ENCODE results near the gene EVL. TPM values are rescaled to one million over a fixed set of nuclear protein-coding genes. Genes with fewer than 3 reads are reported as not detected.
"Not testable (repeated sequence)": the region's sequence is repeated elsewhere in the genome, so short reads cannot be mapped to it uniquely, and the experiment has no call there.

The EVL gene
- total RNA-seq, 2 experiments from 2014 or later: 1,124 to 1,144 TPM

- Mint-ChIP-seq H3K4me3 (peak overlapping the region; percentile 28), H3K27me3 (peaks cover 34% of the 10 kb centered on the region)
- ATAC-seq (ENCODE audit: low read depth); H3K36me3 Mint-ChIP-seq; H3K9me3 Mint-ChIP-seq; H3K4me1 Mint-ChIP-seq; H3K27ac Mint-ChIP-seq; DNase-seq: not testable (repeated sequence)
- POLR2A ChIA-PET: interaction anchor here (0.6 kb wide), 1 partner anchor 1978 kb away, joined by 3 read pairs; no protein-coding TSS in a partner anchor
These were observed 92.5 kb downstream of the EVL start for GRCh38 chr14:100157548-100158232.

GRCh38 chr14:100158566-100159093 lies 93.4 kb downstream of the EVL start:
- no peak for DNase-seq
- POLR2A ChIA-PET: interaction anchor here (0.6 kb wide), 1 partner anchor 1977 kb away, joined by 3 read pairs; no protein-coding TSS in a partner anchor
- Mint-ChIP-seq H3K9me3 (peaks cover 6% of the 10 kb centered on the region), H3K36me3 (peaks cover 4% of the 10 kb centered on the region), H3K4me1 (peaks cover 2% of the 10 kb centered on the region), H3K27ac (no peak overlapping the region), H3K4me3 (peak overlapping the region; percentile 28), H3K27me3 (peaks cover 33% of the 10 kb centered on the region)
- ATAC-seq (ENCODE audit: low read depth): no peak

GRCh38 chr14:100159094-100159864 lies 94.1 kb downstream of the EVL start, which contains the start of gene DEGS2:
Gene DEGS2, minus strand, starts transcription at chr14:100159645. Its CDS starts 58 bp downstream, at chr14:100159587.
- H3K36me3 Mint-ChIP-seq: peaks cover 4% of the 10 kb centered on the region
- peak within 1 kb of the TSS; percentile 73 for H3K4me3 Mint-ChIP-seq
- DNase-seq: peak; percentile 73
- H3K27me3 Mint-ChIP-seq: peaks cover 33% of the 10 kb centered on the region
- H3K4me1 Mint-ChIP-seq: peaks cover 2% of the 10 kb centered on the region
- POLR2A ChIA-PET: interaction anchor here (1.0 kb wide), 1 partner anchor 12 kb away, joined by 3 read pairs; no protein-coding TSS in a partner anchor
- no peak within 1 kb of the TSS for H3K27ac Mint-ChIP-seq
- peaks cover 6% of the 10 kb centered on the region for H3K9me3 Mint-ChIP-seq
- peak; percentile 78 for ATAC-seq (ENCODE audit: low read depth)

- Mint-ChIP-seq H3K4me1 (peaks cover 2% of the 10 kb centered on the region), H3K27ac (no peak overlapping the region), H3K4me3 (peak overlapping the region; percentile 44), H3K36me3 (peaks cover 2% of the 10 kb centered on the region), H3K9me3 (peaks cover 3% of the 10 kb centered on the region), H3K27me3 (peaks cover 36% of the 10 kb centered on the region)
- DNase-seq: no peak
- POLR2A ChIA-PET: interaction anchor here (1.0 kb wide), 1 partner anchor 13 kb away, joined by 3 read pairs; no protein-coding TSS in a partner anchor
- no peak for ATAC-seq (ENCODE audit: low read depth)
These were observed 94.8 kb downstream of the EVL start for GRCh38 chr14:100159865-100160533.

GRCh38 chr14:100160534-100160916 lies 95.3 kb downstream of the EVL start:
- ATAC-seq (ENCODE audit: low read depth) (no peak), DNase-seq (no peak)
- Mint-ChIP-seq H3K4me1 (peaks cover 2% of the 10 kb centered on the region), H3K27ac (no peak overlapping the region), H3K36me3 (no peaks in the 10 kb centered on the region), H3K9me3 (no peaks in the 10 kb centered on the region), H3K4me3 (peak overlapping the region; percentile 44), H3K27me3 (peaks cover 38% of the 10 kb centered on the region)
- POLR2A ChIA-PET: no interaction called here

- Mint-ChIP-seq H3K9me3 (no peaks in the 10 kb centered on the region), H3K27me3 (peaks cover 28% of the 10 kb centered on the region), H3K36me3 (no peaks in the 10 kb centered on the region), H3K27ac (no peak overlapping the region), H3K4me1 (peaks cover 9% of the 10 kb centered on the region), H3K4me3 (no peak overlapping the region)
- DNase-seq (no peak), ATAC-seq (ENCODE audit: low read depth) (no peak)
- POLR2A ChIA-PET: interaction anchor here (1.5 kb wide), 1 partner anchor 60 kb away, joined by 4 read pairs; no protein-coding TSS in a partner anchor
These were observed 100.2 kb downstream of the EVL start for GRCh38 chr14:100165376-100165775.

DNA sequence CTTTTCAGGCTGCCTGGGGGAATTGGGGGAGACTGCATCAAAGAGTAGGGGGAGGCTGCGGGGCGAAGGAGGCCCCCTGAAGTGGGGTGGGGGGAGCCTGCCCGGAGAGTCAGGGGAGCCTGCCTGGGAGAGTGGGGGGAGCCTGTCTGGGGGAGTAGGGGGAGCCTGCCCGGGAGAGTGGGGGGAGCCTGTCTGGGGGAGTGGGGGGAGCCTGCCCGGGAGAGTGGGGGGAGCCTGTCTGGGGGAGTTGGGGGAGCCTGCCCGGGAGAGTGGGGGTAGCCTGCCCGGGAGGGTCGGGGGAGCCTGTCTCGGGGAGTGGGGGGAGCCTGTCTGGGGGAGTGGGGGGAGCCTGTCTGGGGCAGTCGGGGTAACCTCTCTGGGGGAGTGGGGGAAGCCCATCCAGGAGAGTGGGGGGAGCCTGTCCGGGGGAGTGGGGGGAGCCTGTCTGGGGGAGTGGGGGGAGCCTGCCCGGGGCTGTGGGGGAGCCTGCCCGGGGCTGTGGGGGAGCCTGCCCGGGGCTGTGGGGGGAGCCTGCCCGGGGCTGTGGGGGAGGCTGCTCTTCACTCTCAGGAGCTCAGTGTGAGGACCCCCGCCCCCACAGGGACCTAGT lies 100.7 kb downstream of the EVL start:
- no peaks in the 10 kb centered on the region for H3K9me3 Mint-ChIP-seq
- peak overlapping the region; percentile 77 for H3K4me3 Mint-ChIP-seq
- no peak for DNase-seq
- POLR2A ChIA-PET: no interaction called here
- peak; percentile 17 for ATAC-seq (ENCODE audit: low read depth)
- no peaks in the 10 kb centered on the region for H3K36me3 Mint-ChIP-seq
- peaks cover 9% of the 10 kb centered on the region for H3K4me1 Mint-ChIP-seq
- H3K27ac Mint-ChIP-seq: no peak overlapping the region
- peaks cover 25% of the 10 kb centered on the region for H3K27me3 Mint-ChIP-seq

DNA sequence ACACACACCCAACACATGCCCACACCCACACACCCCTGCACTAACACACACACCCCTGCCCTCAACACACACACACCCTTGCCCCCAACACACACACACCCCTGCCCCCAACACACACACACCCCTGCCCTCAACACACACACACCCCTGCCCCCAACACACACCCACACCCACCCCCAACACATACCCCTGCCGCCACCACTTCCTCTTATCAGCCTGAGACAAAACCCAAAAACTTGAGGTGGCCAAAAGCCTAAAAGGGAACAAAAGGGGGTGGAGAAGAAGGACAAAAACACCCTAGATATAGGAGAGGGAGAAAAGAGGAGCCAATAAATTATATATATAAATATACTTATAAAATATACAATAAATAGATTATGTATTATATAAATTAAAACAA lies 103.3 kb downstream of the EVL start:
- Mint-ChIP-seq H3K27ac (no peak overlapping the region), H3K27me3 (peaks cover 18% of the 10 kb centered on the region), H3K4me3 (no peak overlapping the region), H3K36me3 (no peaks in the 10 kb centered on the region), H3K9me3 (no peaks in the 10 kb centered on the region), H3K4me1 (peaks cover 9% of the 10 kb centered on the region)
- no peak for ATAC-seq (ENCODE audit: low read depth)
- DNase-seq: no peak
- POLR2A ChIA-PET: no interaction called here

GRCh38 chr14:100170880-100171279 lies 105.7 kb downstream of the EVL start:
- H3K27ac Mint-ChIP-seq: no peak overlapping the region
- no peaks in the 10 kb centered on the region for H3K9me3 Mint-ChIP-seq
- no peak for DNase-seq
- H3K4me1 Mint-ChIP-seq: peaks cover 9% of the 10 kb centered on the region
- no peaks in the 10 kb centered on the region for H3K36me3 Mint-ChIP-seq
- POLR2A ChIA-PET: no interaction called here
- H3K27me3 Mint-ChIP-seq: peaks cover 19% of the 10 kb centered on the region
- H3K4me3 Mint-ChIP-seq: no peak overlapping the region
- no peak for ATAC-seq (ENCODE audit: low read depth)

GRCh38 chr14:100172811-100173210 lies 107.6 kb downstream of the EVL start:
- no peaks in the 10 kb centered on the region for H3K36me3 Mint-ChIP-seq
- ATAC-seq (ENCODE audit: low read depth) (no peak), DNase-seq (no peak)
- H3K27ac Mint-ChIP-seq: no peak overlapping the region
- no peaks in the 10 kb centered on the region for H3K9me3 Mint-ChIP-seq
- peaks cover 14% of the 10 kb centered on the region for H3K27me3 Mint-ChIP-seq
- peaks cover 1% of the 10 kb centered on the region for H3K4me1 Mint-ChIP-seq
- no peak overlapping the region for H3K4me3 Mint-ChIP-seq
- POLR2A ChIA-PET: no interaction called here

DNA sequence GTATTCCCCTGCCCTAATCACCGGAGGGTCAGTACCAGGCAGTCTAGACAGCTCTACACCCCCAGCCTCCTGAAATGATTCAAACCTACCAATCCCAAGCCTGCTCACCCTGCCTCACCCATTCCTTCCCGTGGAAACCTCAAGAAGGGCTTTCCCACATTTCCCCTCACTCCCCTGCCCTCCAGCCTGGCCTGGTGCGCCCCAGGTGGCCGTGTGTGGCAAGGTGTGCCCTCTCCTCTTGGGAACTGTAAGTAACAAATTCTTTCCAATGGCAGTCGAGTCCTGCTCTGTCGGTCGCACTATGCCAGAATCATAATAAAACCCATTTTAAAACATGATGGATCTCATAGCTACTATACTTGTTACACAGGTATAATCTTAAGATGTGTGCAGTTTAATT lies 108.1 kb downstream of the EVL start:
- peaks cover 14% of the 10 kb centered on the region for H3K27me3 Mint-ChIP-seq
- peaks cover 1% of the 10 kb centered on the region for H3K4me1 Mint-ChIP-seq
- POLR2A ChIA-PET: no interaction called here
- H3K4me3 Mint-ChIP-seq: no peak overlapping the region
- H3K36me3 Mint-ChIP-seq: no peaks in the 10 kb centered on the region
- DNase-seq: no peak
- H3K9me3 Mint-ChIP-seq: no peaks in the 10 kb centered on the region
- ATAC-seq (ENCODE audit: low read depth): no peak
- no peak overlapping the region for H3K27ac Mint-ChIP-seq

GRCh38 chr14:100176811-100177327 lies 111.6 kb downstream of the EVL start:
- Mint-ChIP-seq H3K9me3 (no peaks in the 10 kb centered on the region), H3K36me3 (no peaks in the 10 kb centered on the region), H3K4me3 (no peak overlapping the region), H3K27ac (no peak overlapping the region), H3K27me3 (peaks cover 11% of the 10 kb centered on the region), H3K4me1 (no peaks in the 10 kb centered on the region)
- POLR2A ChIA-PET: no interaction called here
- DNase-seq (no peak), ATAC-seq (ENCODE audit: low read depth) (no peak)

DNA sequence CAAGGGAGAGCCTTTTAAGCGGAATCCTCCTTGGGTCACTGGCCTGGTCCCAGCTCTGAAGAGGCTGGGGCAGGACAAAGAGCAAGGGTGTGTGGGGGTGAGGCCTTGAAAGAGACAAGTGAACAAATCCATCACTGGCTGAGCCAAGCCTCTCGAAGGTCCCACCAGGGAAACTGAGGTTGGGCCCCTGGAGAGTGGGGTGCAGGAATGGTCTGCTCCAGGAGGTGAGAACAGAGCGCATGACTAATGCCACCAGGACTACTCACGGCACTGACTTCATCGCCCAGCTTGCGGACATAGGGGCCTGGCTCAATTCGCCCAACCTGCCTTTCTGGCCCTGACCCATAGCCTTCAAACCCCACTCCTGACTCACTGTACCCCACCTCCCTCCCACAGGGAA lies 113.5 kb downstream of the EVL start:
- H3K27ac Mint-ChIP-seq: no peak overlapping the region
- DNase-seq (no peak), ATAC-seq (ENCODE audit: low read depth) (no peak)
- H3K4me3 Mint-ChIP-seq: no peak overlapping the region
- POLR2A ChIA-PET: no interaction called here
- H3K36me3 Mint-ChIP-seq: no peaks in the 10 kb centered on the region
- peaks cover 8% of the 10 kb centered on the region for H3K27me3 Mint-ChIP-seq
- no peaks in the 10 kb centered on the region for H3K4me1 Mint-ChIP-seq
- no peaks in the 10 kb centered on the region for H3K9me3 Mint-ChIP-seq
